Omental fat pad (tissue), 4 donors: Measurements from ENCODE around the gene RXRG. TPM values are rescaled to one million over a fixed set of nuclear protein-coding genes. Genes with fewer than 3 reads are reported as not detected.
"Not testable (repeated sequence)": the region's sequence is repeated elsewhere in the genome, so short reads cannot be mapped to it uniquely, and the experiment has no call there.

Experiments
- ATAC-seq: fragments of 150-250 bp; one replicate; pipeline ENCODE4 v1.9.1; 2016; ENCODE audit warnings: mild to moderate bottlenecking, moderate library complexity; ENCODE audit not compliant: low FRiP score
- DNase-seq: peaks from one replicate; pipeline ENCODE4 v3.0.0-alpha.2; 2019; ENCODE audit warnings: low spot score
- CTCF ChIP-seq, 3 donors: fragments of 450-650 bp; IDR thresholded peaks; one replicate each; pipeline ENCODE4 v1.5.1; 2016 to 2017; ENCODE audit warnings: antibody characterized with exemption in 3 of 3, mild to moderate bottlenecking in 3 of 3, moderate library complexity in 2 of 3
- total RNA-seq, 4 donors: library from RNA; depleted of rRNA; stranded (reverse); fragments of >200 nt; gene quantifications; one replicate each; pipeline ENCODE4 v1.1.0, GENCODE V29; 2016

The RXRG gene
- total RNA-seq, 4 donors from 2014 or later: 0.63 to 7.9 (median 0.99) TPM

GRCh38 chr1:165467706-165468105, 22.8 kb upstream of the RXRG start:
- DNase-seq: no peak
- ATAC-seq: no peak
- no peak for TF ChIP-seq CTCF (IDR thresholded peaks at IDR 0.05)

DNA sequence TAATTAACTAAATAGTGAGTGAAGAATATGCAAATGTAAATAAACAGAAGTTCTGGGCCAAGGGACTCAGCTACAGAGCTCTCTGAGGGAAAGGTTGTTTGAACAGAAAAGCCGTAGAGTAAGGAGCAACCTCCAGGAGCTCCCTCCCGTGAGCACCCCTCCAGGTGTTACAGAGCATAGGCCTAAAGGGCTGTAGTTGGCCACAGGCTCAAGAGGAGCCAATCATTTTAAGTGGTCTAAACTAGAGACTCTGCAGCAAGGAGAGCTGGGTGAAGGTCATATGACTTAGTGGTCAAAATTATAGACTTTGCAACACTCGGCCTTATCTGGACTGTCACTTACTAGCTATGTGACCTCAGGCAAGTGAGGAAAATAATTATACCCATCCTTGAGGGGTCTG, 19.1 kb upstream of the RXRG start:
- no peak for TF ChIP-seq CTCF (IDR thresholded peaks at IDR 0.05)
- no peak for ATAC-seq
- no peak for DNase-seq

DNA sequence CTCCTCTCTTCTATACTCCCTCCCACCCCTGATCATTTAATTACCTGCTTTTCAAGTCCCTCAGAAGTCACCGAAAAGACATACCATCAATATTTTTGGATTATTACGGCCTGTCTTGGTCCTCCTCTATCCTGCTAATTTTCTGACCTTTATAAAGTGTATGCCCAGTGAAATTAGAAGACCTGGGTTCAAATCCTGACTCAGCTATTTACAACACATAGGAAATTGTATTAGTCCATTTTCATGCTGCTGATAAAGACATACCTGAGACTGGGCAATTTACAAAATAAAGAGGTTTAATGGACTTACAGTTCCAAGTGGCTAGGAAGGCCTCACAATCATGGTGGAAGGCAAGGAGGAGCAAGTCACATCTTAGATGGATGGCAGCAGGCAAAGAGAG, 14.8 kb upstream of the RXRG start:
- not testable (repeated sequence) for ATAC-seq, DNase-seq

DNA sequence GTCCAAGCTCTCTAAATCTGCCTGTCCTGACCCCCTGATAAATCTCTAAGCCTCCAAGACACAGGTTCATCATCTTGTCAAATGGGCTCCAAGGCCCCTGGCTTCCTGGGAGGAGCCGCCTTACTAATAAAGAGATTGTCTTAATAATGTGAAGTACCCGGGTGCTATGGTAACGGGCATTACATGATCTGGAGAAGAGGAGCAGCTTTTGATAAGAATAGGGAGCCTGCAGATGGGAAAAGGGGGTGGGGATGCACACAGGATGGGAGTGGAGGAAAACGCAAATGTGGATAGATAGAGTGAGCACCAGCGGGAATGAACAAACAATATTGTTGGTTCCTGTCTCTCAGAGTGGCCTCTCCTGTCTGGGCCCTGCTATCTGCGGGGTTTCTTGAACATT, 11.9 kb upstream of the RXRG start:
- no peak for TF ChIP-seq CTCF (IDR thresholded peaks at IDR 0.05)
- ATAC-seq: no peak
- DNase-seq: no peak

GRCh38 chr1:165456114-165456513, 11.2 kb upstream of the RXRG start:
- DNase-seq (no peak), ATAC-seq (no peak)
- no peak for TF ChIP-seq CTCF (IDR thresholded peaks at IDR 0.05)

DNA sequence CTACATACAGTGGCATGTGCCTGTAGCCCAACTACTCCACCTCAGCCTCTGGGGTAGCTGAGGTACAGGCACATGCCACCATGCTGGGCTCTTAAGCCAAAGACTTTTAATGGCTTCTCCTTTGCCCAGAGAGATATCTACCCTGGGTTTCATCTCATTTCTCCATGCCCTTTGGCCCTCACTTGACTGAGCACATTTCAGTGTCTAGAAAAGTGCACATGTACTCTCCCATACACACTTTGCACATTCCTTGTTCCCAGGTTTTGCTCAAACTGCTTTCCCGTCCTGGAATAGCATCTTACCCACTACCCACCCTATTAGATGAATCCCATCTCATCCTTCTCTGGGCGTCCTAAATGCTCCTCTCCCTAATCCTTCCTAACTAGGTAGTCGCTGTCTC, 10.2 kb upstream of the RXRG start:
- DNase-seq (no peak), ATAC-seq (no peak)
- no peak for TF ChIP-seq CTCF (IDR thresholded peaks at IDR 0.05)

DNA sequence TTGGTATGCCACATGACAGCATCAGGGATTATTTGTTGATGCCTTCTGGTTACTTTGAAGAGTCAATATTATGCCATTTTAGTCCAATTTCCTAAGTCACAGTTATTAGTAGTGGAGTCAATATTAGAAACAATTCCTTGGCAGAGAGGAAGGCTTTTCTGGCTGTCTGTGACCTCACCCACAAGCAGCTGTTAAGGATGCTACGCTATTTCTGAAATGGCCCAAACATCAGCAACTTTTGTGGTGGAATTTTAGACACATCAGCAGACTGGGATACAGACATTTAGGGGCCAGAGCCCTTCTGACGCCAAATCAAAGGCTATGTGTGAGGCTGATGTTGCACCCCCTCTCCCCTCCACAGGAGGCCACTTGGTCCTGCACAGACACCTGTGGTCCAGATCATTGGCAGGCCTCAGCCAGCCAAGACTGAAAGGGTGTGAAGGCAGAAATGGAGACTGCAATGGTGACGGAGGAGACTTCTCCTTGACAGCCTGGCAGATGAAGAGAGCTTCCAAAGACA, 9.2 kb upstream of the RXRG start:
- ATAC-seq: no peak
- no peak for TF ChIP-seq CTCF (IDR thresholded peaks at IDR 0.05)
- no peak for DNase-seq
